Measurements from ENCODE around the gene PTGIR.

Gene PTGIR

DNA sequence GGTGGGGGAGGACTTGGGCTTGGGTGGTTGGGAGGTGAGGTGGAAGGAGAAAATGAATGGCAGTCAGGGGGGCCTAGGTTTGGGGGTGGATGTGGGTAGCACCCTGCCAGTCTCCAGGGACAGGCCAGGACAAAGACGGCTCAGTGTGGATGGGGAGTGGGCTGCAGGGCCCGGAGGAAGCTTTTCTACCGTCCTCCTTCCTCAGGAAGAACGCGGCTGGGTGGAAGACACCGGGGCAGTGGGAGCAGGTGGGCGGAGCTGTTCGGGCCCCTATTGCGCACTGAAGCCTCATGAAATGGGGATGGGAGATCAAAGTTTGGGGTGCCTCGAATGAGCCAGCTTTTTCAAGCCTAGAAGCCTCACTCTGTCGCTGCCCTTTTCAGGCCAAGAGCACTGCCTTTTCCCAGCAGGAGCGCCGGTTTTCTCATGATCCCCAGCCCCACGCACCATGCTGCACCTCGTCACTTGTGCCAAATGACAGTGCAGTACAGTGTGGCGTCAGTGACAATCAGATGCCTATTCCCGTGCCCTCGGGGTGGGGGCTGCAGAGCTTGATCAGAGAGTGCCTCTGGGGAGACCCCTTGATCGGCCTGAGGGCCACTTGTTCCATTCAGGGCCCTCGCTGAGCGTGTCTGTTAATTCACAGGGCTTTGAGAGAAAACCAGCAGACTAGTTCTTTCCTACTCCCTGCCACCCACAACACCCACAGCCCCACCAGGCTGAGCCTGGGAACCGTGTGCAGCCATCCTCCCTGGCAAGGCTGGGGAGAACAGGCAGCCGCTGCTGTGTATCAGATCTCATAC, 22.3 kb downstream of the PTGIR start:
- in situ Hi-C loops (cut with HindIII; ENCODE audit: low sequenced_read_pairs): no loop called here

DNA sequence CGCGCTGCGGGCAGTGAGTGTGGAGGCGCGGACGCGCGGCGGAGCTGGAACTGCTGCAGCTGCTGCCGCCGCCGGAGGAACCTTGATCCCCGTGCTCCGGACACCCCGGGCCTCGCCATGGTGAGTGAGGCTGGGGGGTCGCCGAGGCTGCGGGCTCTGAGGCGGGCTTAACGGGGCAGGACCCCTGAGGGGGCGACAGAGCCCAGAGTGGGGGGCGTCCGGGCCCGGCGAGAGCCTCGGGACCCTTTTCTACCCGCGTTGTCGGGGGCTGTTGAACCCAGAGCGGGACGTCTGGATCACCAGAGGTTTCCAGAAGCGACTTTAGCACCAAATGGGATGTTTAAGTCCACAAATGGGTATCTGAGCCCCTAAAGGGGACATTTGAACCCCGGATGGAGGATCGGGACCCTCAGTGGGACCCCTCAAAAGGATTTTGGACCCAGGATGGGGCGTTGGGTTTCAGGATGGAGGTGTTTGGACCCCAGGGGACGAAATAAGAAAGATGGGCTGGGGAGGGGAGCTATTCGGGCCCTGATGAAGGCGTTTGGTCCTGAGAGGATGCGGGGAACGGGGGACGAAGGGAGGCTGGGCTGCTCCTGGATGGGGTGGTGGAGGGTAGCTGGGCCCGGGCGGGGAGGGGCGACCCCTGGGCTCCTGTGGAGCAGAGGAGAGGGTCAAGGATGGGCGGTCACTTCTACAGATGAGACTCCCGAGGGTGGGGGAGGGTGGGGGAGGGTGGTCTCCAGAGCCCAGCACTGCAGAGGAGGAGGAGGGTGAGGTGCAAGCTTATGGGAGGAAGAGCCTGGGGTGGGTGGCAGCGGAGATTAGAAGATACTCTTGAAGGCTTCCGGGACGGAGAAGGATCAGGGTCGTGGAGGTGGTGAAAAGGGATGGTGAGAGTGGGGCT, 23.3 kb downstream of the PTGIR start, which contains the start of gene CALM3:
TSS of gene CALM3 (plus strand) at position 13 of the 907 bp plus-strand sequence. CDS start at position 118, 105 bp downstream.
- in situ Hi-C loops (cut with HindIII; ENCODE audit: low sequenced_read_pairs): no loop called here

DNA sequence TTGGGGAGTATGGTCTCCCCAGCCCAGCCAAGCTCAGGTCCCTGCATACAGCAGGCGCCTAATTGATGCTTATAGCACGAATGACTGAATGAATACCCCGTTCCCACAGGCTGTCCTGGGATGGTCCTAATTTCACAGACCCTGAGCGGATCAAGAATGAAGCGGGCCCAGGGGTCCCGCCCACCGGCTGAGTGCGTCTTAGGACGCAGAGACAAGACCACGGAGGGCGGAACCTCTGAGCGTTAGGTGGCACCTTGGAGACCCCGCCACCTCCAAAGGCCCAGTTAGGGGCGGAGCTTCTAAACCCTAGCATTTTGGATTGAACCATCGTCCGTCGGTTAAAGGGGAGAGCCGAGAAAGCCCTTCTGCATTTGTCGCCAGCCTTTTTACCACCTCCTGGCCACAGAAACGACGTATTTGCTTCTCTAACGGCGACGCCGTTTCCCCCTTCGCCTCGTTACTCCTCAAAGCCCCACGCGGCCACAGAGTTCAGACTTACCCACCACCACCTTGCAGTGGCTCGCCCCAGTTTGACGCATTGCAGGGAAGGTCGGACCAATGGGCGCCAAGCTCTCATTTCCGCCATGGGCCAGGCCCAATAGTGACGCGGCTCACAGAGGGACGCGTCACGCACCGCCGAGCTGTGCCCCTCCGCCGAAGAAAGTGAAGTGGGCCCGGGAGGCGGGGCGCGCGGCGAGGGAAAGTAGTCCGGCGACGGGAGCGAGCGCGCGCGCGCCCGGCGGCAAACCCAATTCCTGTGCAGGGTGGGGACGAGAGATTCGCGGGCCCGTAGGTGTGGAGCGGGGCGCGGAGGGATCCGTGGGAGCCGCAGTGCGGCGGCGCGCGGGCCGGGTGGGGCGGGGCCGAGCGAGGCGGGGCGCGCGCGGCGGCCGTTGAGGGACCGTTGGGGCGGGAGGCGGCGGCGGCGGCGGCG, 24.2 kb downstream of the PTGIR start:
- in situ Hi-C loops (cut with HindIII; ENCODE audit: low sequenced_read_pairs): no loop called here

DNA sequence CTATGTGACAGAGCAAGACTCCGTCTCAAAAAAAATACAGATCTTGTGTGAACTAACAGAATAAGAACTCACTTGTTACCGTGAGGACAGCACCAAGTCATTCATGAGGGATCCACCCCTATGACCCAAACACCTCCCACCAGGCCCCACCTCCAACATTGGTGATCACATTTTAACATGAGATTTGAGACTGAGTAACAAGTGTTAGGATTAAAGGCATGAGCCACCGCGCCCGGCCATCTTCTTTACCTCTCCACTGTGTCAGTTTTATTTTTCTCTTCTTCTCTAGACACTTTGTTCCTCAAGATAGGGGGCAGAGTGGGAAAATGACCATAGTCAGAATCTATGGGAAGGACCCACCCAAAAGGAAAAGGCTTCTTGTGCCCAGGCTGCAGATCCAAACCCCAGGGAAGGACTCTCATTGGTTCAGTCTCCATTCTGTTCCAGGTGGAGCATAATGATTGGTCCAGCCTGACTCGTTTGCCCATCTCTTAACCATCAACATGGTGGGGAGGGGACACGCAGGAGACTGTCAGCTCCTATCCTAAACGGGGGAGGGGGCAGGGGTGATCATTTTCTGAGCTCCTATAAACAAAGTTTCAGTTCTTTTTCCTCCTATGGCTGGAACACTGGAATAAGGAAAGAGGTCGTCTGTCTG, 25.0 kb downstream of the PTGIR start:
- in situ Hi-C loops (cut with HindIII; ENCODE audit: low sequenced_read_pairs): no loop called here

DNA sequence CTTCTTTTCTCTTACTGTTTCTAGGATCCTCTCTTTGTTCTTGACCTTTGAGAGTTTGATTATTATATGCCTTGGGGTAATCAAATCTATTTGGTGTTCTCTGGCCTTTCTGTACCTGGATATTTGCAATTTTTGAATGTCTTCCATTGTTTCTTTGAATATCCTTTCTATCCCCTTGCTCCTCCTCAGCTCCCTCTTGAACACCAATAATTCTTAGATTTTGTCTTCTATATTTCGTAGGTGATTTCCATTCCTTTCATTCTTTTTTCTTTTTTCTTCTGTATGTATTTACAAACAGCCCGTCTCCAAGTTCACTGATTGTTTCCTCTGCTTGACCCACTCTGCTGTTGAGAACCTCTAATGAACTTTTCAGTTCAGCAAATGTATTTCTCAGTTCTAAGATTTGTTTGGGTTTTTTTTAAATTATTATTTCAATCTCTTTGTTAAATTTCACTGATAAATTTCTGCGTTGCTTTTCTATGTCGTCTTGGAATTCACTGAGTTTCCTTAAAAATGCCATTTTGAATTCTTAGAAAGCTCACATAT, 26.4 kb downstream of the PTGIR start:
- in situ Hi-C loops (cut with HindIII; ENCODE audit: low sequenced_read_pairs): no loop called here

DNA sequence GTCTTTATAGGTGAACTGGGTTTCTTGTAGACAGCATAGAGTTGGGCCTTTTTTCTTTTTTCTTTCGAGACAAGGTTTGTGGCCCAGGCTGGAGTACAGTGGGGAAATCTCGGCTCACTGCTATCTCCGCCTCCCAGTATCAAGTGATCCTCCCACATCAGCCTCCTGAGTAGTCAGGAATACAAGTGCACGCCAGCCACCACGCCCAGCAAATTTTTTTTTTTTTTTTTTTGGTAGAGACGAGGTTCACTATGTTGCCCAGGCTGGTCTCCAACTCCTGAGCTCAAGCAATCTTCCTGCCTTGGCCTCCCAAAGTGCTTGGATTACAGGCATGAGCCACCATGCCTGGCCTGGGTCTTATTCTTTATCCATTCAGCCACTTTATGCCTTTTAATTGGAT, 28.9 kb downstream of the PTGIR start:
- in situ Hi-C loops (cut with HindIII; ENCODE audit: low sequenced_read_pairs): no loop called here

DNA sequence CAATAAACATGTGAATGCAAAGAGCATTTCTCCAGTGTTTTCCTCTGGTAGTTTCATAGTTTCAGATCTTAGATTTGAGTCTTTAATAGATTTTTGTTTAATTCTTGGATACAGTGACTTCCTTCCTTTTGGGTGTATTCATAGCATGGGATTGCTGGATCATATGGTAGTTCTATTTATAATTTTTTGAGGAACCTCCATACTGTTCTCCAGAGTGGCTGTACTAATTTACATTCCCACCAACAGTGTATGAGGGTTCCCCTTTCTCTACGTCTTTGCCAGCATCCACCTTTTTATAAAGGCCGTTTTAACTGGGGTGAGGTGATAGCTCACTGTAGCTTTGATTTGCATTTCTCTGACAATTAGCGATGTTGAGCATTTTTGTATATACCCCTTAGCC, 33.0 kb downstream of the PTGIR start:
- in situ Hi-C loops (cut with HindIII; ENCODE audit: low sequenced_read_pairs): no loop called here

DNA sequence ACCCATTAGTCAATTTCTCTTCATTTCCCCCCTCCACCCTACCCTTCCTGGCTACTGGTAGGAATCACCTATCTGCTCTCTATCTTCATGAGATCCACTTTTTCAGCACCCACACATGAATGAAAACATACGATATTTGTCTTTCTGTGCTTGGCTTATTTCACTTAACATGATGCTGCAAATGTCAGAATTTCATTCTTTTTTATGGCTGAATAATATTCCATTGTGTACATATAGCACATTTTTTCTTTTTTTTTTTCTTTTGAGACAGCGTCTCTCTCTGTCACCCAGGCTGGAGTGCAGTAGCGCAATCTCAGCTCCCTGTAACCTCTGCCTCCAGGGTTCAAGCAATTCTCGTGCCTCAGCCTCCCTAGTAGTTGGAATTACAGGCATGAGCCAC, 33.6 kb downstream of the PTGIR start:
- in situ Hi-C loops (cut with HindIII; ENCODE audit: low sequenced_read_pairs): no loop called here

DNA sequence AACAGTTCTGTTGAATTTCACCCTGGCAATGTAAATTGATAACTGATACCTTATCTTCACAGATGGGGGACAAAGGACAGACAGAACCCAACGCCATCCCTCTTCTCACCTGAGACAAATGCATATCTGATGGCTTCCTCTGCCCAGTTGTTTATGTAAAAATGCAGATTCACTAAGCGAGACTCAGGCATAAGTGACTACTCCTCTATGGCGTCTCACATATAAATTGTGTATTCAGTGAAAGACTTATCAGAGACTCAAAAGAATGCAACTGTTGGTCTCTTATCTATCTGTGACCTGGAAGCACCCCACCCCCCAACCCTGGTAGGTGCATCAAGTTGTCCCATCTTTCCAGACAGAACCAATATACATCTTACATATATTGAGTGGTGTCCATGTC, 37.0 kb downstream of the PTGIR start:
- in situ Hi-C loops (cut with HindIII; ENCODE audit: low sequenced_read_pairs): no loop called here

DNA sequence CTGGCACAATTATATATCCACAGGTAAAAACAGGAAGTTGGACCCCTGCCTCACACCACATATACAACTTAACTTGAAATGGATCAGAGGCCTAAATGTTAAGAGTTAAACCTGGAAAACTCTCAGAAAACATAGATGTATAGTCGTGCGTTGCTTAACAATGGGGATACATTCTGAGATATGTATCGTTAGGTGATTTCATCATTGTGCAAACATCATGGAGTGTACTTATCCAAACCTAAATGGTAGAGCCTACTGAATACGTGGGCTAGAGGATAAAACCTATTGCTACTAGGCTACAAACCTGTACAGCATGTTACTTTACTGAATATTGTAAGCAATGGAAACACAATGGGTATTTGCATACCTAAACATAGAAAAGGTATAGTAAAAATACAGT, 38.6 kb downstream of the PTGIR start:
- in situ Hi-C loops (cut with HindIII; ENCODE audit: low sequenced_read_pairs): no loop called here

DNA sequence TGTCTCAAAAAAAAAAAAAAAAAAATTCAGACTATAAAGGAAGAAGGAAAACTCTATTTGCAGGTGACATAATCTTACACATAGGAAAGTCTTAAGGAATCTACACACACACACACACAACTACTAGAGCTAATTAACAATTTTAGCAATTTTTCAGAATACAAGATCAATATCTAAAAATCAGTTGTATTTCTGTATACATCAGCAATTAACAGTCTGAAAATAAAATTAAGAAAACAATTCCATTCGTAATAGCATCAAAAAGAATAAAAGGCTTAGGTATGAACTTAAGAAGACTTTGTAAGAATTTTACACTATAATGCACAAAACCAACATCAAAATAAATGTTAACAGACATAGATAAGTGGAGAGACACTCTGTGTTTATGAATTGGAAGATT, 39.4 kb downstream of the PTGIR start:
- in situ Hi-C loops (cut with HindIII; ENCODE audit: low sequenced_read_pairs): no loop called here

DNA sequence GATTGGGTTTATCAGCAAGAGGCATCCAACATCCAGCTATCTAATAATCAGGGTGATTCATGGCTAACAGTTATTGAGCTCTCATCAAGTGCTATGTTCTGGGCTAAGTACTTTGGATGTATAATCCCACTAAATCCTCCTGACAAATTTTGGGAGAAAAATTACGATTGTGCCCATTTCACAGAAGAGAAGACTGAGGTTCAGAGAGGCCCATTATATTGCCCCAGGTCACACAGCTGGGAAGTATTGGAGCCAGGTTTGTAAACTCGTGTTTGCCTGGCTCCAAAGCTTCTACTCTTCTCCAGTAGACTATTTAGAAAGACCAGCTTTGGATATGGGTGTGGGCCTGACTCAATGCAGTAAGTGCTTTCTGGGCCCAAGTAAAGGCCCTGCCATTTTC, 44.6 kb downstream of the PTGIR start:
- in situ Hi-C loops (cut with HindIII; ENCODE audit: low sequenced_read_pairs): no loop called here

DNA sequence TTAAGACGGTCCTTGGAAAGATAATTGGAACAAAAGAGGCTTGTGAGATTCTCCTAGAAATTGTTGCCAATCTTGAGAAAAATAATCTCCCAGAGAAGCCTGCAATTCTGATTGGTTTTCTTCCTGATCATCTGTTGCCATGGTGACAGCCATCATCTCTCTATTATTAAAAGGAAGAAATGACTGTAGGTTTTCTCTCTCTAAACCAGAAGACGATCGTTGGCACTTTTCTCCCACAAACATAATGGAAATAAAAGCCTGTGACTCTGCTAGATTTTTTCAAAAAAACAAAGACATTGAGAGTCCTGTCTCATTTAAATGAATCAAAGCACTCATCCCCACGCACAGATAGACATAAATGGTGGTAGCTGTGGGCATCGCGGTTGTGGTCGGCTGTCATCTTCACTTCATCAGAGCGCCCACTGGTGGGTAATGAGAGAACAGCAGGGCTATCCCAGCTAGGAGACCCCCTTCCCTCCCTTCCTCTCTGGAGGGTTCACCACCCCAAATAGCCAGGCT, 45.5 kb downstream of the PTGIR start:
- in situ Hi-C loops (cut with HindIII; ENCODE audit: low sequenced_read_pairs): no loop called here

DNA sequence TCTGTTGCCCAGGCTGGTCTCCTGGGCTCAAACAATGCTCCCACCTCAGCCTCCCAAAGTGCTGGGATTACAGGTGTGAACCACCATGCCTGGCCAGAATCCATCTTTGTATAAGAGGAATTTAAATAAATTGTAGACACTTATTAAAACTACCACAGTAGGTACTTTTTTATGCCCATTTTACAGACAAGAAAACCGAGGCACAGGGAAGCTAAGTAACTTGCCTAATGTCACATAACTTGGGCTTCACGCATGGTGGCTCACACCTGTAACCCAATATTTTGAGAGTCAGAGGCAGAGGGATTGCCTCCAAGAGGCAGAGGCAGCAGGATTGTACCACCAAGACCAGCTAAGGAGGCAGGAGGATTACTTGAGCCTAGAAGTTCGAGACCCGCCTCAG, 46.4 kb downstream of the PTGIR start:
- in situ Hi-C loops (cut with HindIII; ENCODE audit: low sequenced_read_pairs): no loop called here

DNA sequence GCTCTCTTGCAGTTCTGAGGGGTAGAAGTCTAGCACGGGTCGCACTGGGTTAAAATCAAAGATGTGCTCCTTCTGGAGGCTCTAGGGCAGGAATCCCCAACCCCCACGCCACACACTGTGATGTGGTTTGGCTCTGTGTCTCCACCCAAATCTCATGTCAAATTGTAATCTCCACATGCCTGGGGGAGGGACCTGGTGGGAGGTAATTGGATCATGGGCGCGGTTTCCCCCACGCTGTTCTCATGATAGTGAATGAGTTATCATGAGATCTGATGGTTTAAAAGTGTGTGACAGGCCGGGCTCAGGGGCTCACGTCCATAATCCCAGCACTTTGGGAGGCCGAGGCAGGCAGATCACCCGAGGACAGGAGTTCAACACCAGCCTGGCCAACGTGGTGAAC, 50.4 kb downstream of the PTGIR start:
- in situ Hi-C loops (cut with HindIII; ENCODE audit: low sequenced_read_pairs): no loop called here

DNA sequence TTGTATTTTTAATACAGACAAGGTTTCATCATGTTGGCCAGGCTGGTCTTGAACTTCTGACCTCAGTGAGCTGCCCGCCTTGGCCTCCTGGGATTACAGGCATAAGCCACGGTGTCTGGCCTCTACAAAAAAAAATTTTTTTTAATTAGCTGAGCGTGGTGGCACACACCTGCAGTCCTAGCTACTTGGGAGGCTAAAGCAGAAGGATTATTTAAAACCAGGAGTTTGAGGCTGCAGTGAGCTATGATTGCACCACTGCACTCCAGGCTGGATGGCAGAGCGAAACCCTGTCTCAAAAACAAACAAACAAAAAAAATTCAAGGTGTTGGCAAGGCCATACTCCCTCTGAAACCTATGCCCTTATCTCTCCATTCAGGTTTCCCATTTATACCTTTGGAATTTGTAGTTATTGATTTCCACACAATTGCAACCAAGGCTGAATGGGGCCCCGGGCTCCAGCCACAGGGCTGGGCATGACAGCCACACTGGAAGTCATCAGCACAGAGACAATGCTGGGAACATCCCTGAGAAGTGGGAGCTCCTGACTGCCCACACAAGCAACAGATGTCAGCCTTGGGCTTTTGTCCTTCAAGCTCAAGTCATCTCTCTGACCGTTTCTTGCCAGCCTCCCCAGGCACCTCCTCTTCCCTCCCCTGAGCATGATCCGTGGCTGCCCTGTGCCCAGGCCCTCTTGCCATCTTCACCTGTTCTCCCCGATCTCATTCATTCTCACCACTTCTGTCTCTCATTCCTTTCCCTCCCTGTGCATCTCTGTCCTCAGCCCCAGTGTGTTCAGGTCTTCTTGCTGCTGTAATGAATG, 51.0 kb downstream of the PTGIR start:
- in situ Hi-C loops (cut with HindIII; ENCODE audit: low sequenced_read_pairs): no loop called here

DNA sequence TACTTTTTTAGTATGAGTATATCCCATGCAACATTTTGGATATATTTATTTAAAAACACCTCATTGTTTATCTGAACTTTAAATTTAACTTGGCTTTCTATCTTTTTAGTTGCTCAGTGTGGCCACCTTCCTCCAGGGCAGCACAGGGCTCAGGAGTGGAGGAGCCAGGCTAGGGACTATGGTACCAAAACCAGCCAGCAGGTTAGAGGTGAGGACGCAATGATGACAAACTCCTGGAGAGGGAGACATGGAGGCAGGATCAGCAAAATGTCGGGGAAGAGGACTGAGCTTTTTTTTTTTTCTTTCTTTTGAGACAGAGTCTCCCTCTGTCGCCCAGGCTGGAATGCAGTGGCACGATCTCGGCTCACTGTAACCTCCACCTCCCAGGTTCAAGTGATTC, 53.4 kb downstream of the PTGIR start:
- in situ Hi-C loops (cut with HindIII; ENCODE audit: low sequenced_read_pairs): no loop called here

All from DLD1 (cell line).